HG03469 (cell line): ENCODE data around the gene DENND10.
"Not testable (repeated sequence)": the region's sequence is repeated elsewhere in the genome, so short reads cannot be mapped to it uniquely, and the experiment has no call there.

Experiments used
- ATAC-seq: cut with Tn5 transposase; IDR thresholded peaks from one replicate; pipeline ENCODE4 v1.9.1; 2021; ENCODE audit warnings: mild to moderate bottlenecking, moderate library complexity, moderate number of reproducible peaks; ENCODE audit not compliant: unreplicated experiment

The DENND10 gene

DNA sequence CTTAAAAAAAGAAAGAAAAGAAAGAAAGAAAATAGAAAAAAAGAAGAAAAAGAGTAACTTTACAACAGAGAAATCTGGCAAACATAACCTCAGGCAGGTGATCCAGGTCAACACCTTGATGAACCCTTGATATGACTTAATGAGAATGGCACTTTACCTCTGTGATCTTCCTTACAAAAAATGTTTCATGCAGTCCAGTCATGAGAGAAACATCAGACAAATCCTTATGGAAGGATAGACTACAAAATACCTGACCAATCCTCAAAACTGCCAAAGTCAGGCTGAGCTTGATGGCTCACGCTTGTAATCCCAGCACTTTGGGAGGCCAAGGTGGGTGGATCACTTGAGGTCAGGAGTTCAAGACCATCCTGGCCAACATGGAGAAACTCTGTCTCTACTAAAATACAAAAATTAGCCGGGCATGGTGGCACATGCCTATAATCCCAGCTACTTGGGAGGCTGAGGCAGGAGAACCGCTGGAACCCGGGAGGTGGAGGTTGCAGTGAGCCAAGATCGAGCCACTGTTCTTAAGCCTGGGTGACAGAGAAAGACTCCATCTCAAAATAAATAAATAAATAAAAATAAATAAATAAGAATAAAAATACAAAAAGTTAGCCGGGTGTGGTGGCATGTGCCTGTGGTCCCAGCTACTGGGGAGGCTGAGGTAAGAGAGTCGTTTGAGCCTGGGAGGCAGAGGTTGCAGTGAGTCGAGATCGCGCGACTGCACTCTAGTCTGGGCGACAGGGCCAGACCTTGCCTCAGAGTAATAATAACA is 7.1 kb upstream of the DENND10 start:
- ATAC-seq, result not testable (repeated sequence)

DNA sequence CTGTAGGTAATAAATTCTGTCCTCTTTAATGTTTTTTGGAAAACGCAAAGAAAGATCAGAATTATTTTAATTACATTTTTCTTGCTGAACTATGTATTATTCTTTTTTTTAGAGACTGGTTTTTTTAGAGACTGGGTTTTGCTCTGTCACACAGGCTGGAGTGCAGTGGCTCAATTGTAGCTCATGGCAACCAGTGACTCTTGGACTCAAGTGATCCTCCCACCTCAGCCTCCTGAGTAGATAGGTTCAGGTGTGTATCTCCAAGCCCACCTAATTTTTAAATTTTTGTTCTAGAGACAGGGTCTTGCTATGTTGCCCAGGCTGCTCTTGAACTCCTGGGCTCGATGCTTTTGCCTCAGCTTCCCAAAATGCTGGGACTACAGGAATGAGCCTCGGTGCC is 5.3 kb upstream of the DENND10 start:
- ATAC-seq, result no peak

GRCh38 chr10:119100434-119101238 is 3.3 kb upstream of the DENND10 start:
- ATAC-seq, result no peak

- ATAC-seq, result no peak
These were observed 2.4 kb upstream of the DENND10 start for GRCh38 chr10:119101366-119102098.

GRCh38 chr10:119103241-119103902 is 541 bp upstream of the DENND10 start:
- ATAC-seq, result no peak

- ATAC-seq, result peak; percentile 23
These were observed 722 bp downstream of the DENND10 start for GRCh38 chr10:119104654-119105015.

- ATAC-seq, result no peak
These were observed 1.2 kb downstream of the DENND10 start for GRCh38 chr10:119105155-119105554.

- not testable (repeated sequence) for ATAC-seq
These were observed 2.0 kb downstream of the DENND10 start for GRCh38 chr10:119105899-119106298.

DNA sequence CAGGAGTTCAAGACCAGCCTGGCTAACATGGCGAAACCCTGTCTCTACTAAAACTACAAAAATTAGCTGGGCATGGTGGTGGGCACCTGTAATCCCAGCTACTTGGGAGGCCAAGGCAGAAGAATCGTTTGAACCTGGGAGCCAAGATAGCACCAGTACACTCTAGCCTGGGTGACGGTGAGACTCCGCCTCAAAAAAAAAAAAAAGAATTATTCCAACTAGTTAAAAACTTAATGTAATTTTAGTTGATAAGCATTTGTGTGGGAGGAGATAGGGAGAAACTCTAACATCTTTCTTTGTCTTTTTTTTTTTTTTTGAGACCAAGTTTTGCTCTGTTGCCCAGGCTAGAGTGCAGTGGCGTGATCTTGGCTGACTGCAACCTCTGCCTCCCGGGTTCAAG is 3.2 kb downstream of the DENND10 start:
- not testable (repeated sequence) for ATAC-seq

- not testable (repeated sequence) for ATAC-seq
These were observed 3.9 kb downstream of the DENND10 start for GRCh38 chr10:119107771-119108170.

DNA sequence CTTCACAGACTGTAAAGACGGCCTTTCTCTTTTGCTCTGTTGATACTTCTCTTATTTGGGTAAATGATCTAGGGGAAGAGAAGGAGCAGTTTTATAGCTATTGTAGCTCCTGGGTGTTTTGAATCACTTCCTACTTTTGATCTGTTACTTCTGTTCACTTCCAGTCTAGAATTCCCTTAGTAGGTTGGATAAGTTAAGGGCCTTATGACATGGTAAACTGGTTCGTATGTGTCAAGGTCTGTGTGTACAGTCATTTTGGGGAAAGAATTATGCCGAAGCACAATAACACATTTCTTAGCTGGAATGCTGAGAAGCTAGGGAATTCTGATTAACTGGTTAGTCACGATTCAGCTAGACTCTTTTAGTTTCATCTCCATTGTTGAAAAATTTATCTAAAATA is 8.1 kb downstream of the DENND10 start:
- no peak for ATAC-seq

- no peak for ATAC-seq
These were observed 10.1 kb downstream of the DENND10 start for GRCh38 chr10:119113751-119114732.

DNA sequence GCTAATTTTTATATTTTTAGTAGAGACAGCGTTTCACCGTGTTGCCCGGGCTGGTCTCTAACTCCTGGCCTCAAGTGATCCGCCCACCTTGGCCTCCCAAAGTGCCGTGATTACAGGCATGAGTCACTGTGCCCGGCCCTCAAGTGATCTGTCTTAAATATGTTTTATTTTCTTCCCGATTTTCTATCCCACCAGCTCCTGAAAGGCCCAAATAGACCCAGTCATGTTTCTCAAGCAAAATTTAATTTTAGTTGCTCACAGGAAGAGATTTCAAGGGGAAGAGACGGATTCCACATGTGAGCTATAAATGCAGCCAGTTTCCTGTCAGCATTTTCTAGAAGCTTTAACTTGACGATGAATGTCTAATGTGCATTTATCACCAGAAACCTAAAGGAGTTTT is 12.0 kb downstream of the DENND10 start:
- no peak for ATAC-seq

GRCh38 chr10:119116326-119116951 is 12.5 kb downstream of the DENND10 start:
- ATAC-seq, result no peak

- no peak for ATAC-seq
These were observed 14.3 kb downstream of the DENND10 start for GRCh38 chr10:119118231-119118630.

DNA sequence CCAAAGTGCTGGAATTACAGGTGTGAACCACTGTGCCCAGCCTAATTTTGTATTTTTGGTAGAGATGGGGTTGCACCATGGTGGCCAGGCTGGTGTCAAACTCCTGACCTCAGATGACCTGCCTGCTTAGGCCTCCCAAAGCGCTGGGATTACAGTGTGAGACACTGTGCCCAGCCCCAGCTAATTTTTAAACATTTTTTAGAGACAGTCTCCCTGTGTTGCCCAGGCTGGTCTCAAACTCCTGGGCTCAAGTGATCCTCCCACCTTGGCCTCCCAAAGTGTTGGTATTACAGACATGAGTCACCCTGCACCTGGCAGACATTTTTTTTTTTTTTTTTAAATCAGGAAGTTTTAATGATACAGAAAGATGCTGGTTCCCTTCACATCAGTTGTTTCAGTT is 15.5 kb downstream of the DENND10 start:
- ATAC-seq, result no peak

- peak; percentile 88 for ATAC-seq
These were observed 16.5 kb downstream of the DENND10 start for GRCh38 chr10:119120413-119120867.

DNA sequence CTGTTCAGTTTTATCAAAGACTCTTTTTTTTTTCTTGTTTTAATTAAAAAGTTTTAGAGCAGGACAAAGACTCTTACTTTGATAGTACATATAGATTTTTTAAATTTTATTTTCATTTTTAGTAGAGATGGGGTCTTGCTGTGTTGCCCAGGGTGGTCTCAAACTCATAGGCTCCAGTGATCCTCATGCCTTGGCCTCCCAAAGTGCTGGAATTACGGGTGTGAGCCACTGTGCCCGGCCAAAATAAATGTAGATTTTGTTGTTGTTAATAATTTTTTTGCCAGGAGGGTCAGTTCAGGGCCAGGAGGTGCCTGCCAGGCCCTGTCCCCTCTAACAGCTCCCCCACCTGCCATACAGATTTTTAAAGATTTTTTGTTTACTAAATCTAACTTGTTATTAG is 17.0 kb downstream of the DENND10 start:
- no peak for ATAC-seq

DNA sequence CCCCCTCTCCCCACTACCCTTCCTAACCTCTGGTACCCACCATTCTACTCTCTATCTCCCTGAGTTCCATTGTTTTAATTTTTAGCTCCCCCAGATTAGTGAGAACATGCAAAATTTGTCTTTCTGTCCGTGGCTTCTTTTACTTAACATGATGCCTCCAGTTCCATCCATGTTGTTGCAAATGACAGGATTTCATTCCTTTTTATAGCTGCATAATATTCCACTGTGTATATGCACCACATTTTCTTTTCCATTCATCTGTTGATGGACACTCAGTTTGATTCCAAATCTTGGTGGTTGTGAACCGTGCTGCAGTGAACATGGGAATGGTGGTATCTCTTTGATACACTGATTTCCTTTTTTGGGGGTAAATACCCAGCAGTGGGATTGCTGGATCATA is 22.0 kb downstream of the DENND10 start:
- ATAC-seq, result no peak
